ENCODE results near the gene C19orf73.

The C19orf73 gene

GRCh38 chr19:49119411-49120324 is 725 bp upstream of the C19orf73 start, which contains the start of gene PPFIA3:
Gene PPFIA3 (plus strand): TSS chr19:49119544. CDS start chr19:49127874, 8,330 bp downstream.
- no peak for TF ChIP-seq CTCF (IDR thresholded peaks at IDR 0.05; ENCODE audit: insufficient read depth, low read depth, low read length, missing control alignments)
- peak within 1 kb of the TSS; percentile 75 for H3K4me3 ChIP-seq (ENCODE audit: low read length)
- DNase-seq (ENCODE audit: low read depth) = peak; percentile 60

GRCh38 chr19:49117677-49118564 is 1.0 kb downstream of the C19orf73 start:
- DNase-seq (ENCODE audit: low read depth) = no peak
- TF ChIP-seq CTCF (IDR thresholded peaks at IDR 0.05; ENCODE audit: insufficient read depth, low read depth, low read length, missing control alignments) = no peak
- H3K4me3 ChIP-seq (ENCODE audit: low read length) = peak overlapping the region; percentile 75

DNA sequence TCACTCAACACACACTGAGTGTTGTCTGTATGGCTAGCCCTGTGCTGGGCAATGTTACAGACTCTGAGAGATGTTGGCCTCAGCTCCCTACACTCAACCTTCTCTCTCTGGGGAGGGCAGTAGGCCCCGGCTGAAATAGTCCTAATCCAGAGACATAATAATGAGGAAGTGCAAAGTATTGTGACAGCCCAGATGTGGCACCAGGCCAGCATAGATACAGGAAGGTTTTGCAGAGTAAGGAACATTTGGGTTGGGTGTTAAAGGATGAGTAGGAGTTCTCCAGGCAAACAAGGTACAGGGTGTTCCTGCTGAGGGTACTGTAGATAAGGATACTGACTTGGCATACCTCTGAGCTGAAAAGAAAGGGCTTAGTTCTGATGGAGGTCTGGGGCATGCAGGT is 2.4 kb downstream of the C19orf73 start:
- DNase-seq (ENCODE audit: low read depth) = no peak
- H3K4me3 ChIP-seq (ENCODE audit: low read length) = no peak overlapping the region
- TF ChIP-seq CTCF (IDR thresholded peaks at IDR 0.05; ENCODE audit: insufficient read depth, low read depth, low read length, missing control alignments) = no peak

DNA sequence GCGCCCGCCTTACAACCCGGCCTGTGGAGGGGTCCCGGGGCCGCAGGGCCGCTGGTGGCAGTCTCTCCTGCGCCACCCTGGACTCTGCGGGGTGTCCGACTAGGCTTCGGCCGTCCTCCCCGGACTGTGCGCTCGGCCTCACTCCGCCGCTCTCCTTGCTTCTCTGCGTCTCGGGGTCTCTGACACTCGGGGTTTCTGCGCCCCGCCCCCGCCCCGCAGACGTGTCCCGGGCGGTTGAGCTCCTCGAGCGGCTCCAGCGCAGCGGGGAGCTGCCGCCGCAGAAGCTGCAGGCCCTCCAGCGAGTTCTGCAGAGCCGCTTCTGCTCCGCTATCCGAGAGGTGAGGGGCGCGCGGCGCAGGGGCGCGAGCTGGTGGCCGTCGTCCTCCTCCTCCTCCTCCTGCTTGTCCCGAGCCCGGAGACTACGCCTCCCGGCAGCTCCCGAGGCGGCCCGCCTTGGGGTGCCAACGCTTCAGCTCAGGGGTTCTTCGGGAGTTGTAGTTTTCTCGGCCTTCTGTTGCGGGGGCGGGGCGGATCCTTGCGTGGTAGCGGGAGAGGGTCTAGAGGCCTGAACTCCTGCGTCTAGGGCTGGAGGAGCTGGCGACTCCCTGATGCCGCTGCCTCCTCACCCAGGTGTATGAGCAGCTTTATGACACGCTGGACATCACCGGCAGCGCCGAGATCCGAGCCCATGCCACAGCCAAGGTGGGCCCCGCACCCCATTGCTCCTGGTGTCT is 4.1 kb downstream of the C19orf73 start:
- TF ChIP-seq CTCF (IDR thresholded peaks at IDR 0.05; ENCODE audit: insufficient read depth, low read depth, low read length, missing control alignments) = no peak
- peak; percentile 46 for DNase-seq (ENCODE audit: low read depth)
- peak overlapping the region; percentile 64 for H3K4me3 ChIP-seq (ENCODE audit: low read length)

GRCh38 chr19:49113762-49114629 is 4.9 kb downstream of the C19orf73 start, which contains the start of gene LIN7B:
Gene LIN7B (plus strand): TSS chr19:49114370. CDS start chr19:49114405, 35 bp downstream.
- no peak for TF ChIP-seq CTCF (IDR thresholded peaks at IDR 0.05; ENCODE audit: insufficient read depth, low read depth, low read length, missing control alignments)
- peak within 1 kb of the TSS; percentile 64 for H3K4me3 ChIP-seq (ENCODE audit: low read length)
- peak; percentile 72 for DNase-seq (ENCODE audit: low read depth)

Data from epithelial cell of esophagus (primary cell).